OCI-LY3 (cell line): ENCODE results near the gene GLIS1.

Experiments
- H2AFZ ChIP-seq: fragments of 200-600, 300-600 bp; shearing (Covaris generic); 2 replicates; pipeline ENCODE4 v1.6.0; 2014; ENCODE audit warnings: antibody characterized with exemption, low read depth, low read length
- H3K27ac ChIP-seq: fragments of 200-600, 300-600 bp; sonication (generic); 2 replicates; pipeline ENCODE4 v1.5.1; 2014; ENCODE audit warnings: mild to moderate bottlenecking, low read length, moderate library complexity, mixed read lengths
- H3K27me3 ChIP-seq: fragments of 200-600, 300-600 bp; sonication (generic); 2 replicates; pipeline ENCODE4 v1.6.1; 2014; ENCODE audit warnings: low read depth, low read length, mixed read lengths
- H3K36me3 ChIP-seq: fragments of 200-600, 300-600 bp; sonication (generic); replicated peaks from 2 replicates; pipeline ENCODE3; 2014; ENCODE audit warnings: low read depth, low read length, mixed read lengths
- H3K4me1 ChIP-seq: fragments of 300-600, 200-600 bp; sonication (generic); 2 replicates; pipeline ENCODE4 v1.6.1; 2014; ENCODE audit warnings: low read length, mixed read lengths
- H3K4me2 ChIP-seq: fragments of 200-600, 300-600 bp; sonication (generic); 2 replicates; pipeline ENCODE4 v1.6.1; 2014; ENCODE audit warnings: low read length, mixed read lengths
- H3K4me3 ChIP-seq: fragments of 300-600, 200-600 bp; sonication (generic); 2 replicates; pipeline ENCODE4 v1.5.1; 2014; ENCODE audit warnings: antibody characterized with exemption, mild to moderate bottlenecking, low read length, moderate library complexity
- H3K79me2 ChIP-seq: fragments of 300-600, 200-600 bp; shearing (Covaris generic); 2 replicates; pipeline ENCODE4 v1.6.1; 2014; ENCODE audit warnings: mild to moderate bottlenecking, low read length, mixed read lengths
- H3K9ac ChIP-seq: fragments of 300-600, 200-600 bp; shearing (Covaris generic); 2 replicates; pipeline ENCODE4 v1.6.0; 2014; ENCODE audit warnings: mild to moderate bottlenecking, low read length, moderate library complexity
- H3K9me3 ChIP-seq: fragments of 200-600, 300-600 bp; shearing (Covaris generic); 2 replicates; pipeline ENCODE4 v1.6.1; 2014; ENCODE audit warnings: low read length, mixed read lengths; ENCODE audit not compliant: insufficient read depth
- H4K20me1 ChIP-seq: fragments of 200-600, 300-600 bp; sonication (generic); 2 replicates; pipeline ENCODE4 v1.6.1; 2016; ENCODE audit warnings: low read length, mixed read lengths; ENCODE audit not compliant: insufficient read depth
- EZH2phosphoT487 ChIP-seq: fragments of 200-600 bp; shearing (Covaris generic); IDR thresholded peaks from 2 replicates; pipeline ENCODE4 v1.6.1; 2018; ENCODE audit warnings: antibody characterized with exemption, mixed run types, low read depth
- TF ChIP-seq, protein P1 (sequence below): fragments of 200-600, 300-600 bp; sonication (generic); IDR thresholded peaks from 2 replicates; pipeline ENCODE4 v1.5.1; 2014; ENCODE audit warnings: antibody characterized with exemption, low read length, low read depth

The GLIS1 gene

DNA sequence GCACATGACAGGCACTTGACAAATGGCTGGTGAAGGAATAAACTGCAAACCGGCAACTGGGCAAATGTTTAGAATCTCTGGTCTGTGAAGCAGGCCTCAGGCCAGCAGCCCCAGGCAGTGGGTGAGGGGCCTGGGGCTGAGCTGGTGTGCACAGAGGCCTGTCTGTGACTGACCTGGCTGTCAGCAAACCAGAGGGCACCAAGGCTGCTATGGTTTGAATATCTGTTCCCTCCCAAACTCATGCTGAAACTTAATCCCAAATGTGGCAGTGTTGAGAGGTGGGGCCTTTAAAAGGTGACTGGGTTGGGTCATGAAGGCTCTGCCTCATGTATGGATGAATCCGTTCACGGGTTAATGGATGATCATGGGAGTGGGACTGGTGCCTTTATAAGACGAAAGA, 140.0 kb downstream of the GLIS1 start:
- H3K4me3 ChIP-seq: no peak overlapping the region
- no peak overlapping the region for H2AFZ ChIP-seq
- no peak for TF ChIP-seq EZH2phosphoT487
- TF ChIP-seq, protein P1, sequence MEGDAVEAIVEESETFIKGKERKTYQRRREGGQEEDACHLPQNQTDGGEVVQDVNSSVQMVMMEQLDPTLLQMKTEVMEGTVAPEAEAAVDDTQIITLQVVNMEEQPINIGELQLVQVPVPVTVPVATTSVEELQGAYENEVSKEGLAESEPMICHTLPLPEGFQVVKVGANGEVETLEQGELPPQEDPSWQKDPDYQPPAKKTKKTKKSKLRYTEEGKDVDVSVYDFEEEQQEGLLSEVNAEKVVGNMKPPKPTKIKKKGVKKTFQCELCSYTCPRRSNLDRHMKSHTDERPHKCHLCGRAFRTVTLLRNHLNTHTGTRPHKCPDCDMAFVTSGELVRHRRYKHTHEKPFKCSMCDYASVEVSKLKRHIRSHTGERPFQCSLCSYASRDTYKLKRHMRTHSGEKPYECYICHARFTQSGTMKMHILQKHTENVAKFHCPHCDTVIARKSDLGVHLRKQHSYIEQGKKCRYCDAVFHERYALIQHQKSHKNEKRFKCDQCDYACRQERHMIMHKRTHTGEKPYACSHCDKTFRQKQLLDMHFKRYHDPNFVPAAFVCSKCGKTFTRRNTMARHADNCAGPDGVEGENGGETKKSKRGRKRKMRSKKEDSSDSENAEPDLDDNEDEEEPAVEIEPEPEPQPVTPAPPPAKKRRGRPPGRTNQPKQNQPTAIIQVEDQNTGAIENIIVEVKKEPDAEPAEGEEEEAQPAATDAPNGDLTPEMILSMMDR: no peak
- H3K79me2 ChIP-seq: no peaks in the 10 kb centered on the region
- H3K36me3 ChIP-seq: no peaks in the 10 kb centered on the region
- no peak overlapping the region for H3K4me2 ChIP-seq
- no peaks in the 10 kb centered on the region for H3K9me3 ChIP-seq
- H3K4me1 ChIP-seq: no peaks in the 10 kb centered on the region
- H3K9ac ChIP-seq: no peak overlapping the region
- H3K27me3 ChIP-seq: no peaks in the 10 kb centered on the region
- no peak overlapping the region for H3K27ac ChIP-seq
- H4K20me1 ChIP-seq: no peaks in the 10 kb centered on the region

DNA sequence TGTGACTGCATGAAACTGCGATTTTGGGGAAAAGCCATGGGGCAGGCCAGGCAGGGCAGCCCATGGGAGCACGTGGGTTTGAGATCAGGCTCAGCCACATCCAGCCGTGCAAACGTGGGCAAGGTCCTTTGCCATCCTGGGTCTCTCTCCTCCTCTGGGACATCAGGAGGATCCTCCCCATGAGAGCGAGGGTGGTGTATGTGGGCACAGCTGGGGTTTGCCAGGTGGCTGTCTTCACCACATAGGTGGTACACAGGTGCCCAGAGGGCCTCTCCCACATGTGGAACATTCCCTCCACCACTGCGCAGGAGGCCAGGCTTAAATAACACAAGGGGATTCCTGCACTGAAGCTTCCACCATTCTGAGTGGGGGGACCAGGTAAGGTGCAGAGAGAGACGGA, 143.1 kb downstream of the GLIS1 start:
- H3K4me3 ChIP-seq: no peak overlapping the region
- no peaks in the 10 kb centered on the region for H4K20me1 ChIP-seq
- TF ChIP-seq, protein P1: no peak
- no peak for TF ChIP-seq EZH2phosphoT487
- H3K9me3 ChIP-seq: no peaks in the 10 kb centered on the region
- H3K79me2 ChIP-seq: no peaks in the 10 kb centered on the region
- no peak overlapping the region for H2AFZ ChIP-seq
- no peaks in the 10 kb centered on the region for H3K4me1 ChIP-seq
- H3K4me2 ChIP-seq: no peak overlapping the region
- no peak overlapping the region for H3K27ac ChIP-seq
- H3K36me3 ChIP-seq: no peaks in the 10 kb centered on the region
- no peak overlapping the region for H3K9ac ChIP-seq
- H3K27me3 ChIP-seq: no peaks in the 10 kb centered on the region

DNA sequence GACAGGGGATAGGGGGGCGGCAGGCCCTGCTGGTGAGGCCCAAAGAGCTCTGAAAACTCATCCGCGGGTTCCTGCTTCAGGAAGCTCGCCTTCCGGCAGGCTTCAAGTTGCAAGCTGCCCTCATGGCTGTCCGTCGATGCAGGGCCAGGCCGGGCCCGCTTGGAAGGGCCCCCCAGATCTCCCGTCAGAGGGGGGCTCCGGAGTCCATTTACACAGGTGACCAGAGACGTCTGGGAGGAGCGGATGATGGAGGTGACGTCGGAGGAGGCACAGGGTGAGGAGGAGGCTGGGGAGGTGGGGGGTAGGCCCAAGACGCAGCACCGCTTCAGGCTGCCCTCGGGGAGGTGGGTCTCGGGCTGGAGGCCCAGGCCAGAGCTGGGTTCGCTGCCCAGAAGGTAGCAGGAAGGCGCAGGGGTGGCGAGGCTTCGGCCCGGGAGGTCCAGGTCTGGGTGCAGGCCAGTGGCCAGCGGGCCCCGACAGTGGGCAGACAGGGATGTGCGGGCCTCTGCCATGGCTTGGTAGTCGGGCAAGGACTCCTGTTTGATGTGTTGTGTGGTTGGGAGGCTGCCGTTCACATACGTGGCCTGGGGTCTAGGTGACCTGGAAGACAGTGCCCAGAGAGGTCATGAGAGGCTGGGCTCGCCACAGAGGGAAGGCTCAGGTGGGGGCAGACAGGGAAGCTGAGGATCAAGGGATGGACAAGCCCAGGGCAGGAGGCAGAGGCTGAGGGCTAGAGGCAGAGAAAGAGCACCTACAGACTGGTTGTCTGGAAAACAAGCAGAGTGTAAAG, 144.4 kb downstream of the GLIS1 start:
- H3K79me2 ChIP-seq: no peaks in the 10 kb centered on the region
- no peaks in the 10 kb centered on the region for H3K4me1 ChIP-seq
- no peak overlapping the region for H3K4me2 ChIP-seq
- H3K9ac ChIP-seq: no peak overlapping the region
- no peak overlapping the region for H2AFZ ChIP-seq
- no peak overlapping the region for H3K4me3 ChIP-seq
- no peak overlapping the region for H3K27ac ChIP-seq
- no peaks in the 10 kb centered on the region for H3K36me3 ChIP-seq
- no peak for TF ChIP-seq EZH2phosphoT487
- TF ChIP-seq, protein P1: no peak
- H3K9me3 ChIP-seq: no peaks in the 10 kb centered on the region
- no peaks in the 10 kb centered on the region for H3K27me3 ChIP-seq
- H4K20me1 ChIP-seq: no peaks in the 10 kb centered on the region

DNA sequence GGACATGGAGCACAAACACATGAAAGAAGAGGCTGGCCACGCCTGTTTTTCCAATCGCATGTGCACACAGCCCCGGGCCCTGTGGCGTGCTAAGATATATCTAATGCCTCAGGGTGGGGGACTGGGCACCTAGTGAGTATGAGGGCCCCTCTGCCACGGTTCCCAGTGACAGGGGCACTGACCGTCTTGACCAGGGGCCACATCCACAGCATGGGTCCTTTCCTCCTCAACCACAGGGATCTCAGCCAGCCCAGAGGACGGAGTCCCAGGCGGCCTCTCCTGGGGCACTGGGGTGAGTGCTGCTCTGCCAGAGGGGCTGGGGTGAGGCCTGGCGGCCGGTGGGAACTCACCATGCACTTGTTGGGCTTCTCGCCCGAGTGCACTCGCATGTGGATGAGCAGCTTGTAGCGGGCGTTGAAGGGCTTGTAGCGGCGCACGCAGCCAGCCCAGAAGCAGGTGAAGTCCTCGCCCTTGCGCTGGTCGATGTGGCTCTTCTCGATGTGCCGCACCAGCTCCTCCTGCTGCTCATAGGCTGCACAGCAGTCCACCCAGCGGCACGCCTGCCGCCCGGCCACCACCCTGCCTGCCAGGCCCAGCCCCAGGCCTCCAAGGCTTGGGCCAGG, 145.1 kb downstream of the GLIS1 start:
- H3K79me2 ChIP-seq: no peaks in the 10 kb centered on the region
- H3K4me1 ChIP-seq: no peaks in the 10 kb centered on the region
- no peak overlapping the region for H3K27ac ChIP-seq
- no peaks in the 10 kb centered on the region for H4K20me1 ChIP-seq
- no peaks in the 10 kb centered on the region for H3K27me3 ChIP-seq
- no peak overlapping the region; the same call in 1 of the 2 replicates for H2AFZ ChIP-seq
- H3K4me2 ChIP-seq: no peak overlapping the region
- no peaks in the 10 kb centered on the region for H3K9me3 ChIP-seq
- H3K9ac ChIP-seq: no peak overlapping the region
- TF ChIP-seq, protein P1: no peak
- no peak for TF ChIP-seq EZH2phosphoT487
- H3K4me3 ChIP-seq: no peak overlapping the region
- H3K36me3 ChIP-seq: no peaks in the 10 kb centered on the region
